ENCODE measurements around the gene MME.

Gene MME

GRCh38 chr3:155153242-155154186, 73.4 kb downstream of the MME start:
- no peak for DNase-seq

- DNase-seq = no peak
Observed at GRCh38 chr3:155154255-155154654, 74.1 kb downstream of the MME start.

- DNase-seq = no peak
Observed at GRCh38 chr3:155158346-155159037, 78.4 kb downstream of the MME start.

- no peak for DNase-seq
Observed at GRCh38 chr3:155159301-155159700, 79.2 kb downstream of the MME start.

- no peak for DNase-seq
Observed at GRCh38 chr3:155161640-155162292, 81.6 kb downstream of the MME start.

- no peak for DNase-seq
Observed at GRCh38 chr3:155164306-155164705, 84.2 kb downstream of the MME start.

GRCh38 chr3:155166441-155166840, 86.3 kb downstream of the MME start:
- DNase-seq = no peak

- DNase-seq = no peak
Observed at GRCh38 chr3:155169197-155169596, 89.1 kb downstream of the MME start.

GRCh38 chr3:155173771-155174170, 93.7 kb downstream of the MME start:
- no peak for DNase-seq

- no peak for DNase-seq
Observed at GRCh38 chr3:155178810-155179436, 98.8 kb downstream of the MME start.

- DNase-seq = no peak
Observed at GRCh38 chr3:155179437-155179827, 99.3 kb downstream of the MME start.

GRCh38 chr3:155179966-155180757, 100.0 kb downstream of the MME start:
- no peak for DNase-seq

- DNase-seq = no peak
Observed at GRCh38 chr3:155182467-155182866, 102.3 kb downstream of the MME start.

GRCh38 chr3:155184011-155184410, 103.9 kb downstream of the MME start:
- no peak for DNase-seq

GRCh38 chr3:155185631-155186071, 105.5 kb downstream of the MME start:
- no peak for DNase-seq

GRCh38 chr3:155188031-155188430, 107.9 kb downstream of the MME start:
- DNase-seq = no peak

GRCh38 chr3:155189478-155189877, 109.4 kb downstream of the MME start:
- no peak for DNase-seq

GRCh38 chr3:155190691-155191090, 110.6 kb downstream of the MME start:
- no peak for DNase-seq

- no peak for DNase-seq
Observed at GRCh38 chr3:155192957-155193746, 113.0 kb downstream of the MME start.

GRCh38 chr3:155193868-155194267, 113.7 kb downstream of the MME start:
- DNase-seq = no peak
